Brain pericyte (primary cell): Measurements from ENCODE around the gene SMIM45.
A peak's percentile ranks its signal among the peaks of the same experiment; 100 is the strongest.

Experiments
- DNase-seq: peaks from one replicate; pipeline ENCODE4 v3.0.0-alpha.2; 2012; ENCODE audit warnings: low read depth, low spot score

The SMIM45 gene

GRCh38 chr22:41969110-41969646 lies 17.2 kb downstream of the SMIM45 start, which contains the start of gene SEPTIN3:
SEPTIN3 (plus strand) TSS chr22:41969443; CDS start chr22:41971493, 2,050 bp downstream.
- no peak for DNase-seq

GRCh38 chr22:41970601-41971000 lies 18.7 kb downstream of the SMIM45 start:
- no peak for DNase-seq

- no peak for DNase-seq
Observed at GRCh38 chr22:41971431-41971830, 19.5 kb downstream of the SMIM45 start.

- DNase-seq = no peak
Observed at GRCh38 chr22:41974691-41975290, 22.8 kb downstream of the SMIM45 start.

GRCh38 chr22:41975299-41976069 lies 23.5 kb downstream of the SMIM45 start:
- DNase-seq = no peak

- no peak for DNase-seq
Observed at GRCh38 chr22:41976070-41976901, 24.3 kb downstream of the SMIM45 start.

GRCh38 chr22:41976961-41977566 lies 25.1 kb downstream of the SMIM45 start:
- no peak for DNase-seq

- no peak for DNase-seq
Observed at GRCh38 chr22:41978732-41979131, 26.8 kb downstream of the SMIM45 start.

- DNase-seq = no peak
Observed at GRCh38 chr22:41979423-41980250, 27.7 kb downstream of the SMIM45 start.

- no peak for DNase-seq
Observed at GRCh38 chr22:41982865-41983264, 30.9 kb downstream of the SMIM45 start.

GRCh38 chr22:41983513-41984405 lies 31.8 kb downstream of the SMIM45 start:
- no peak for DNase-seq

- no peak for DNase-seq
Observed at GRCh38 chr22:41987276-41987675, 35.3 kb downstream of the SMIM45 start.

GRCh38 chr22:41989246-41989645 lies 37.3 kb downstream of the SMIM45 start:
- no peak for DNase-seq

GRCh38 chr22:41991111-41991510 lies 39.2 kb downstream of the SMIM45 start:
- DNase-seq = no peak

GRCh38 chr22:41992496-41992895 lies 40.5 kb downstream of the SMIM45 start:
- DNase-seq = no peak

GRCh38 chr22:41995211-41995610 lies 43.3 kb downstream of the SMIM45 start:
- DNase-seq = no peak

GRCh38 chr22:41996826-41997225 lies 44.9 kb downstream of the SMIM45 start:
- no peak for DNase-seq

- peak; percentile 20 for DNase-seq
Observed at GRCh38 chr22:41998361-41999261, 46.7 kb downstream of the SMIM45 start, which contains the start of gene WBP2NL. WBP2NL (plus strand) TSS chr22:41998788; CDS start chr22:41998819, 31 bp downstream.
